ENCODE data around the gene ANKRD49.

Gene ANKRD49

GRCh38 chr11:94544646-94545263 lies 51.0 kb downstream of the ANKRD49 start:
- no peak for DNase-seq

- DNase-seq, result no peak
Observed at GRCh38 chr11:94545264-94546161, 51.7 kb downstream of the ANKRD49 start.

- no peak for DNase-seq
Observed at GRCh38 chr11:94546162-94546470, 52.3 kb downstream of the ANKRD49 start.

- DNase-seq, result no peak
Observed at GRCh38 chr11:94546886-94547285, 53.1 kb downstream of the ANKRD49 start.

- no peak for DNase-seq
Observed at GRCh38 chr11:94549146-94549545, 55.4 kb downstream of the ANKRD49 start.
